T47D (cell line): Measurements from ENCODE around the gene TMCO6.

Experiments used
- DNase-seq, 2 experiments: peaks; one replicate each; pipeline versions ENCODE4 v3.0.0 to v3.0.0-alpha.2; 2011 to 2012; ENCODE audit warnings: low read depth in 1 of 2, low spot score in 1 of 2
- JUND ChIP-seq: IDR thresholded peaks from 2 replicates; pipeline ENCODE4 v1.6.1; 2012; ENCODE audit warnings: low read depth
- in situ Hi-C: cut with HindIII; loops from 2 replicates; pipeline ENCODE4 v1.10.0; 2016; ENCODE audit warnings: low sequenced_read_pairs, low pct_unique_long_range_greater_than_20kb

Gene TMCO6

GRCh38 chr5:140671472-140672125 lies 32.3 kb downstream of the TMCO6 start:
- in situ Hi-C loops: no loop called here
- no peak for DNase-seq
- no peak for TF ChIP-seq JUND

GRCh38 chr5:140672455-140673186 lies 33.4 kb downstream of the TMCO6 start:
- no peak for DNase-seq
- TF ChIP-seq JUND: no peak
- in situ Hi-C loops: no loop called here

GRCh38 chr5:140673187-140673976 lies 34.1 kb downstream of the TMCO6 start, which contains the start of gene DND1:
Gene DND1 (minus strand): TSS chr5:140673576. CDS start chr5:140673542, 34 bp downstream.
- DNase-seq: no peak
- TF ChIP-seq JUND: no peak
- in situ Hi-C loops: no loop called here

- in situ Hi-C loops: no loop called here
Measured at GRCh38 chr5:140674211-140674610, 35.0 kb downstream of the TMCO6 start.

GRCh38 chr5:140674629-140675028 lies 35.4 kb downstream of the TMCO6 start:
- no peak for DNase-seq
- TF ChIP-seq JUND: no peak
- in situ Hi-C loops: no loop called here

More at GRCh38 chr5:140674211-140674610, 35.0 kb downstream of the TMCO6 start:
- no peak for DNase-seq
- TF ChIP-seq JUND: no peak

- in situ Hi-C loops: no loop called here
- no peak for TF ChIP-seq JUND
- DNase-seq: no peak
Measured at GRCh38 chr5:140677947-140678346, 38.7 kb downstream of the TMCO6 start.

- no peak for DNase-seq
- in situ Hi-C loops: no loop called here
- no peak for TF ChIP-seq JUND
Measured at GRCh38 chr5:140678993-140679392, 39.7 kb downstream of the TMCO6 start.

- TF ChIP-seq JUND: no peak
- in situ Hi-C loops: no loop called here
- no peak for DNase-seq
Measured at GRCh38 chr5:140690376-140690932, 51.2 kb downstream of the TMCO6 start.

- peak; percentile 95 to 97 for DNase-seq
- TF ChIP-seq JUND: no peak
- in situ Hi-C loops: no loop called here
Measured at GRCh38 chr5:140690941-140691924, 52.0 kb downstream of the TMCO6 start, which contains the start of the genes HARS1 and HARS2. Gene HARS1 (minus strand): TSS chr5:140691370. CDS start chr5:140691304, 66 bp downstream. Gene HARS2 (plus strand): TSS chr5:140691455. CDS start chr5:140691649, 194 bp downstream.

- no peak for TF ChIP-seq JUND
- no peak for DNase-seq
- in situ Hi-C loops: no loop called here
Measured at GRCh38 chr5:140694276-140694675, 55.0 kb downstream of the TMCO6 start.
